Peyer's patch (tissue), 4 donors: ENCODE data around the gene AP3D1.

Experiments
- CTCF ChIP-seq, 6 experiments: fragments of 450-650 bp in 4 of 6; fragments of 200-600 bp in 2 of 6; sonication (generic) in 1 of 6; IDR thresholded peaks; one replicate each; pipeline ENCODE4 v1.5.1; 2017 to 2019; ENCODE audit warnings: antibody characterized with exemption in 6 of 6, mild to moderate bottlenecking in 3 of 6, moderate library complexity in 1 of 6
- POLR2A ChIP-seq, 2 donors: fragments of 450-650 bp; IDR thresholded peaks; one replicate each; pipeline ENCODE4 v1.5.1; 2017; ENCODE audit warnings: antibody characterized with exemption in 2 of 2, mild to moderate bottlenecking in 2 of 2, moderate library complexity in 2 of 2

- TF ChIP-seq POLR2A (IDR thresholded peaks at IDR 0.05) (no peak), CTCF (IDR thresholded peaks at IDR 0.05) (no peak)
Observed at GRCh38 chr19:2120821-2121220, 30.5 kb downstream of the AP3D1 start.
